Stimulated activated CD4-positive, alpha-beta T cell treated with anti-CD3 and anti-CD28 coated beads, TNF-alpha, amount 100 ng/mL, for 4 hours (primary cell): Measurements from ENCODE around the gene DNASE1L1.

ENCODE experiments used
- DNase-seq, 3 experiments: peaks; one replicate each; pipeline ENCODE4 v3.0.0-alpha.2; 2020; ENCODE audit warnings: low read depth in 3 of 3

Gene DNASE1L1

DNA sequence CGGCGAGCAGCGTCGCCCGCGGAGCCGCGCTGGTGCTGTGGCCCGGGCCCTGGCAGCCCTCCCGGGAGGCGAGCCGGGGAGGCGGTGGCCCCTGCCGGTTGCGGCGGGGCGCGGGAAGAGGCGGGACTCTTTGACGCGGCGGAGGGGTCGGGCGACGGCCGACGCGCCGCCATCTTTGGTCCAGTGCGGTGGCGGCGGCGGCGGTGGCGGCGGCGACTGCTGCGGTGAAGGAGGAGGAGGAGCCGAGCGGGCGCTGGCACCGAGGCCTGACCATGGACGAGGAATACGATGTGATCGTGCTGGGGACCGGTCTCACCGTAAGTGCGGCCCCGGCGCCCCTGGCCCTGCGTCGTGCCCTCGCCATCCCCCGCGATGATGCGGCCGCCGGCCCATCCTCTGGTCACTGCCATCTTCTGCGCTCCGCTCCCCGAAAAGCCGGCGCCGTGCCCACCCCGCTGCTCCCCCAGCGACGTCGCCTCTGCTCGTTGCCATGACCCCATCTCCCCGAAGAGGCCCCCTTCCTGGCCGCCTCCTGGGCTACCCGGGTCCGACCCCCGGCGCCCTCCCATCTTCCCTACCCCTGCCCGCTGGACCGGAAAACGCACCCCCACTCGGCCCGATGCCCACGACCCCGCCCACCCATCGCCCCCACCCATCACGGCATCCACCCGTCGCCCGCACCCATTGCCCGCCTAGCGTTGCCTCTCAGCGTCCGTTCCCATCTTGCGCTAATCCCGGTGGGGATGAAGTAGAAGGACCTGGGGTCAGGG is 28.1 kb upstream of the DNASE1L1 start, which contains the start of gene GDI1:
GDI1 (plus strand) TSS at position 172 of the 770 bp plus-strand sequence; CDS start at position 273, 101 bp downstream.
- peak in 1 of 3 experiments; percentile 24 for DNase-seq

DNA sequence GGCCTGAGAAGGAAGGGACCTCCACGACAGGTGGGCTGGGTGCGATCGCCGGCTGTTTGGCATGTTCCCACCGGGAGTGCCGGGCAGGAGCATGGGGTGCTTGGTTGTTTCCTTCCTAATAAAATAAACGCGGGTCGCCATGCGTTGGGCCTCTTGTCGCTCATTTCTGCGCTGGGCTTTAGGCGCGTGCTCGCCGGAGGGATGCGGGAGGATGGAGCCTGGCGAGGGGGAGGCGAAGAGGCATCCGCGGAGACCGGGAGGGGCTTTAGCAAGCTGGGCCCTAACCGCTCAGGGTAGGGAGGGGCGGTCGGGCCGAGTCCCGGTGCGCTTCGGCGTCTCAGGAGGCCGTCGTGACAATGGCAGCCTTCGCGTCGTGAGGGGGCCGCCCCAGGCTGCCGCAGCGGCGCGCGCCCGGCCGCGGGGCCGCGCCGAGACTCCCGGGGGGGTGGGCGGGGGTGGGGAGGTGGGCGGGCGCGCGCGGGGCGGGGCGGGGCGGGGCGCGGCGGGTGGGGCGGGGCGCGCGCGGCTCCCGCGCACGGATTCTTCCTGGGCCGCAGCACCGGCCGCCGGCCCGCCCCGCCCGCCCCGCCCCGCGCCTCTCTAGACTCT is 27.4 kb upstream of the DNASE1L1 start:
- peak in 2 of 3 experiments; percentile 15 to 30 for DNase-seq

DNA sequence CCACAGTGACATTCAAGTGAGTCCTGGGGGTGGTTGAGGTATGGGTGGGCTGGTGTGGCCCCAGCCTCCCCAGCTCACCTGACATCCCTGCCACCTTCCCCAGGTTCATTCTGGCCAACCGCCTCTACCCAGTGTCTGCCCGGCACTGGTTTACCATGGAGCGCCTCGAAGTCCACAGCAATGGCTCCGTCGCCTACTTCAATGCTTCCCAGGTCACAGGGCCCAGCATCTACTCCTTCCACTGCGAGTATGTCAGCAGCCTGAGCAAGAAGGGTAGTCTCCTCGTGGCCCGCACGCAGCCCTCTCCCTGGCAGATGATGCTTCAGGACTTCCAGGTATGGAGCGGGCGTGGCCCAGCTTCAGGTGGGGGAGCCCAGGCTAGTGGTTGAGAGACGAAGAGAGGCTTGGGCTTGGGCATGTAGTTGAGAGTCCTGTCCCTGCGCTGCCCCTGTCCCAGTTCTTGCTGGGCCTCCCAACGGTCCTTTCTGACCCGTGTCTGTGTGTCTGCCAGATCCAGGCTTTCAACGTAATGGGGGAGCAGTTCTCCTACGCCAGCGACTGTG is 26.2 kb upstream of the DNASE1L1 start:
- DNase-seq = no peak

- DNase-seq = no peak
Observed at GRCh38 chrX:154434394-154435168, 25.5 kb upstream of the DNASE1L1 start.

- no peak for DNase-seq
Observed at GRCh38 chrX:154433605-154434004, 24.6 kb upstream of the DNASE1L1 start.

- DNase-seq = no peak
Observed at GRCh38 chrX:154432210-154432609, 23.2 kb upstream of the DNASE1L1 start.

- DNase-seq = no peak
Observed at GRCh38 chrX:154431341-154431740, 22.3 kb upstream of the DNASE1L1 start.

GRCh38 chrX:154430916-154431315 is 21.9 kb upstream of the DNASE1L1 start:
- DNase-seq = no peak

DNA sequence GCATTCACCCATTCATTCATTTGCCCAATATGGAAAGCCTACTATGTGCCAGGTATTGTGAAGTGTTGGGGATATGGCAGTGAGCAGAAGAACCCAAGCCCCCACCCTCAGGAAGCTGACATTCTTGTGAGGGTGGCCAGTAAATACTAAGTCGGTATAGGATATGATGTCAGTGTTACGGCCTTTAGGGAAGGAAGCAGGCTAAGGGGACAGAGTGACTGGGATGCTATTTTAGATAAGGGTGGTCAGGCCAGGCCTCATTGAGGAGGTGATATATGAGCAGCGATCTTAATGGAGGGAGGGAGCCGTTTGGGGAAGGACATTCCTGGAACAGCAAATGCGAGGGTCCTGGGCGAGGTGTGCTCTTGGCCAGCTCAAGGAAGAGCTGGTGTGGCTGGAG is 21.4 kb upstream of the DNASE1L1 start:
- no peak for DNase-seq

- DNase-seq = no peak
Observed at GRCh38 chrX:154429711-154430110, 20.7 kb upstream of the DNASE1L1 start.

GRCh38 chrX:154428176-154429171 is 19.4 kb upstream of the DNASE1L1 start, which contains the start of gene ATP6AP1:
ATP6AP1 (plus strand) TSS chrX:154428677; CDS start chrX:154428693, 16 bp downstream.
- peak; percentile 62 to 74 (median 73) for DNase-seq

DNA sequence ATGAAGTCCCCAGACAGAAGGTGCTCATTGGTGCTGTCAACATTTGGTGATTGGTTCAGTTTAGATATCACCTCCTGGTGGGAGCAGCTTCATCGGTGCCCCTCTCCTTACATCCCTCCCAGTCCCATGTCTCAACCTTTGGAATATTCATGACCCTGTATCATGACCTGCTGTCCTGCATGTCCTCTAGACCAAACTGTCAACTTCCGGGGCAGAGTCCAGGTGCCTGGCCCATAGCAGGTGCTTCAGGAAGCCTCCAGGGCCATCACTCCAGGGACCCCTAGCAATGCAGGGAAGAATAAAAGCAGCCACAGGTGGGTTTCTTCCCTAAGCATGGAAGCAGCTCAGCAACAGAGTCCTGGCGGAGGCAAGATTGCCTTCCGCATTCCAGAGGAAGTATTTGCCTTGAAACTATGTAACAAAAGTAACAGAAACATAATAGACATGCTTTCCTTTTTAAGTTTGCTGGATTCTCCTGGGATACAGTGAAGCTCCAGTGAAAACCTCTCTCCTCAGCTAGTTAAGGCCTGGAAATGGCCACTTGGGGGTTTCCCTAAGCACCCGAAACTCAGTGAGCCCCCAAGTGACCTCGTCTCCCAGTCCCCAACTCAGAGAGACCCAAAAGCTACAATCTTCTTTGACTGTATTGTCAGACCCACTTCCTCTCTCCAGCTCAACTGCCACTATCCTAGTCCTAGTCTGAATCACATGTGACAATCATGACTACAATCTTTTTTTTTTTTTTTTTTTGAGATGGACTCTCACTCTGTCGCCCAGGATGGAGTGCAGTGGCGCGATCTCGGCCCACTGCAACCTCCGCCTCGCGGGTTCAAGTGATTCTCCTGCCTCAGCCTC is 18.1 kb upstream of the DNASE1L1 start:
- no peak for DNase-seq

DNA sequence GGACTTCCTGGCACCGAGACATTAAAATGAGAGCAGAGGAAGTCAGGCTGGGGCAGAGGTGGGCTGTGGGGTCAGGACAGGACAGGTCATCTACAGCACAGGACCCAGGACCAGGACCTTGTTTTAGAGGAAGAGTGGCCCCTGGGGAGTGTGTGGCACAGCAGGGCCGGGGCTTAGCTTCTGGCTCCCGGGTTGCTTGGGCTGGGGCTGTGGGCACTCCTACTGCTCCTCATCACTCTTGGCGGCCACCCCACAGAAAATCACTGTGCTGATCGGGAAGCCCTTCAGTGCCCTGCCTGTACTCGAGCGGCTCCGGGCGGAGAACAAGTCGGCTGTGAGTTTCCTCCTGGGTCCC is 11.3 kb upstream of the DNASE1L1 start:
- DNase-seq = no peak

- no peak for DNase-seq
Observed at GRCh38 chrX:154419688-154420401, 10.8 kb upstream of the DNASE1L1 start.

DNA sequence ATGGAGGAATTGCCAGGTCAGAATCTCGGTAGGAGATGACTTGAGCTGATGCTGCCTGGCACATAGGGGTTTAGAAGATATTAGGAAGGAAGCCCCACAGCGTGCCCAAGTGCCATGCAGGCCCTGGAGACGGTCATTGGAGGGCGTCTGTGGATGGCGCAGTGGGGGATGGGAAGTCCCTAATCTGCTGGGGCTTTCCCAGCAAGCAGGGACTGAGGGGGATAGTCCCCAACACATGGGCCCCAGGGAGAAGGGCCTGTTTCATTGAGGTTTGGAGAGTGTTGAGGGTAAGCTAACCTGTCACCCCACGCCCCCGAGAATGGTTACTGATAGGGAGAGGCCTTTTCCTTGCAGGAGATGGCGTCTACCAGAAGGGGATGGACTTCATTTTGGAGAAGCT is 10.1 kb upstream of the DNASE1L1 start:
- no peak for DNase-seq

DNA sequence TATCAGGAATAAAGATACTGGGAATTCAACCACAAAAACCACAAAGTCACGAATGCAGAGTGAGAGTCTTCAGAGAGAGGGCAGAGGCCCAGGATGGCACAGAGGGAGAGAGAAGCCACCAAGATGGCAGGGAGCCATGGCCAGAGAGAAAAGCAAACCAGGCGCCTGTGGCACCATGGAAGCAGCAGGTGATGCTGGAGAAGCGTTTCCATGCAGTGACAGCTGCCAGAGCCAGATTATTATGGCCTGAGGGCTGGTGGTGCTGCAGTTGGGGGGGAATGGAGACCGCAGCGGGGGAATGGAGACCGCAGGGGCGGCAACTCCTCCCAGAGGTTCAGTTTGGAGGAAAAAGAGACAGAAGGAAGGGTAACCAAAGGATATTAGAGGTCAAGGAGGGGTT is 8.1 kb upstream of the DNASE1L1 start:
- DNase-seq = no peak

GRCh38 chrX:154413142-154413541 is 4.1 kb upstream of the DNASE1L1 start:
- DNase-seq = no peak

- DNase-seq = no peak
Observed at GRCh38 chrX:154412468-154412867, 3.4 kb upstream of the DNASE1L1 start.

GRCh38 chrX:154411981-154412340 is 2.9 kb upstream of the DNASE1L1 start:
- peak in 1 of 3 experiments; percentile 42 for DNase-seq
